ENCODE data around the gene EPX. TPM values are rescaled to one million over a fixed set of nuclear protein-coding genes. Genes with fewer than 3 reads are reported as not detected.

EPX gene
- total RNA-seq, 2 donors from 2014 or later = not detected

DNA sequence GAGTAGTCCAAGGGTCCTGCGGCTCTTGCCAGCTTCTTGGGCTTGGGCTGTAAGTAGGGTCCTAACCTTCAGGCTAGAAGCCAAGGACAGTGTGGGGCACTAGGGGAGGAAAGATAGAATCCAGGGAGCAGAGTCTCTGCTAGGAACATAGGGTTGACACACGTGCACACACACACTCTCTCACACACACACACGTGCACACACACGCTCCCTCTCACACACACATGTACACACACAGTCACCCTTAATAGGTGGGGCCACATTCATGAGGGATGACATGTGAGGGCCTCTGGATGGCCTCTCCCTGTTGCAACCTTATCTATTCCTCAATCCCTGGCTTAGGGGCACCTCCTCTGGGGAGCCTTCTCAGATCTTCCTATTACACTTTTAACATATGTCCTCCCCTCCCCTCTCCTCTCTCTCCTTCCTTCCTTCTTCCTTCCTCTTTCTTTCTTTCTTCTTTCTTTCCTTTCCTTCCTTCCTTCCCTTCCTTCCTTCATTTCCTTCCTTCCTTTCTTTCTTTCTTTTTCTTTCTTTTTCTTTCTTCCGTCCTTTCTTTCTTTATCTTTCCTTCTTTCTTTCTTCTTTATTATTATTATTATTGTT is 3.1 kb downstream of the EPX start:
- DNase-seq (no peak), ATAC-seq (no peak)
- H3K27ac ChIP-seq = no peak overlapping the region
- no peaks in the 10 kb centered on the region for H3K9me3 ChIP-seq
- 66 to 79% methylated on average over 5 of the region's 5 CpGs for WGBS, 2 donors
- no peaks in the 10 kb centered on the region for H3K4me1 ChIP-seq
- H3K27me3 ChIP-seq = peaks cover 0 to 7% of the 10 kb centered on the region in 2 donors
- intact Hi-C loops (cut with DNase I) = no loop called here
- no peak for TF ChIP-seq POLR2A (IDR thresholded peaks at IDR 0.05)
- TF ChIP-seq, protein P1, sequence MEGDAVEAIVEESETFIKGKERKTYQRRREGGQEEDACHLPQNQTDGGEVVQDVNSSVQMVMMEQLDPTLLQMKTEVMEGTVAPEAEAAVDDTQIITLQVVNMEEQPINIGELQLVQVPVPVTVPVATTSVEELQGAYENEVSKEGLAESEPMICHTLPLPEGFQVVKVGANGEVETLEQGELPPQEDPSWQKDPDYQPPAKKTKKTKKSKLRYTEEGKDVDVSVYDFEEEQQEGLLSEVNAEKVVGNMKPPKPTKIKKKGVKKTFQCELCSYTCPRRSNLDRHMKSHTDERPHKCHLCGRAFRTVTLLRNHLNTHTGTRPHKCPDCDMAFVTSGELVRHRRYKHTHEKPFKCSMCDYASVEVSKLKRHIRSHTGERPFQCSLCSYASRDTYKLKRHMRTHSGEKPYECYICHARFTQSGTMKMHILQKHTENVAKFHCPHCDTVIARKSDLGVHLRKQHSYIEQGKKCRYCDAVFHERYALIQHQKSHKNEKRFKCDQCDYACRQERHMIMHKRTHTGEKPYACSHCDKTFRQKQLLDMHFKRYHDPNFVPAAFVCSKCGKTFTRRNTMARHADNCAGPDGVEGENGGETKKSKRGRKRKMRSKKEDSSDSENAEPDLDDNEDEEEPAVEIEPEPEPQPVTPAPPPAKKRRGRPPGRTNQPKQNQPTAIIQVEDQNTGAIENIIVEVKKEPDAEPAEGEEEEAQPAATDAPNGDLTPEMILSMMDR (IDR thresholded peaks at IDR 0.05) = no peak
- no peak overlapping the region for H3K4me3 ChIP-seq
- H3K36me3 ChIP-seq (replicated peaks in 1 of 2; ENCODE audit: insufficient read depth in 1 of 2, low read depth in 2 of 2) = no peaks in the 10 kb centered on the region

DNA sequence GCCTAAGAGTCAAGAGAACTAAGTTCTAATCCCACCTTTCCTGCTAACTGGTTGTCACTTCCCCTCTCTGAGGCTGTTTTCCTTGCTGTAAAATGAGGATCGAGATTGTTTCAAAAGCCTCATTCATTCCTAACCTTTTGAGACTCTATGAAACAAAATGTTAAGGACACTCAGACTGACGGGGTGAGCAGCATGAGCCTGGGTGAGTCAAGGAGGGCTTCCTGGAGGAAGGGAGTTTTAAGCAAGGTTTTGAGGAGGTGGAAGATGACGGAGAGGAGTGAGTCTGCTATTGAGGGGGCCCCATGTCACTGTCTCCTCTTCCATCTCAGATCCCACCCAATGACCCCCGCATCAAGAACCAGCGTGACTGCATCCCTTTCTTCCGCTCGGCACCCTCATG is 4.1 kb downstream of the EPX start:
- ATAC-seq (no peak), DNase-seq (no peak)
- H3K9me3 ChIP-seq = no peaks in the 10 kb centered on the region
- 63 to 74% methylated on average over 7 of the region's 7 CpGs for WGBS, 2 donors
- TF ChIP-seq POLR2A (IDR thresholded peaks at IDR 0.05) = no peak
- TF ChIP-seq, protein P1 (IDR thresholded peaks at IDR 0.05) = no peak
- intact Hi-C loops (cut with DNase I) = no loop called here
- H3K36me3 ChIP-seq (replicated peaks in 1 of 2; ENCODE audit: insufficient read depth in 1 of 2, low read depth in 2 of 2) = no peaks in the 10 kb centered on the region
- H3K27me3 ChIP-seq = peaks cover 0 to 7% of the 10 kb centered on the region in 2 donors
- H3K27ac ChIP-seq = no peak overlapping the region
- no peak overlapping the region for H3K4me3 ChIP-seq
- no peaks in the 10 kb centered on the region for H3K4me1 ChIP-seq

DNA sequence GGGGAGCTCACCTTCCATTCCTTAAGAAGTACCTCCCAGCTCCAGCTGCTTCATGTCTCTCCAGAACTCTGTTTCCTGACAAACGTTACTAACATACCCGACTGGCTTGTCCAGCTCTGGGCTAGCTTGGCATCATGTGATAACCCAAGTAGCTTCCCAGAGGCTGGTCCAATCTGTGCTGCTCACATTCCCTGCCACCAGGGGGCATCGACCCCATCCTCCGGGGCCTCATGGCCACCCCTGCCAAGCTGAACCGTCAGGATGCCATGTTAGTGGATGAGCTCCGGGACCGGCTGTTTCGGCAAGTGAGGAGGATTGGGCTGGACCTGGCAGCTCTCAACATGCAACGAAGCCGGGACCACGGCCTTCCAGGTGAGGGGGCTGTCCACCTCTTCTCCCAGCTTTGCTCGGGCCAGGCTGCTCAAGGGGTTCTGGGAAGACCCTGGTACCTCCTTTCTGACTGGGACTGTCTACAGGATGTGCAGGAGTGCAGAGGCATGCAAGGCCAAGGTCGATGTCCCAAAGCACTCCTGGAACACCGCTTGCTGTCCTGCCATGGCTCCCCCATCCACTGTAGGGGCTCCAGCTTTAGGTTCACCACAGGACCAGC is 7.6 kb downstream of the EPX start:
- Histone ChIP-seq H3K4me3 (no peak overlapping the region), H3K9me3 (no peaks in the 10 kb centered on the region), H3K36me3 (replicated peaks in 1 of 2; ENCODE audit: insufficient read depth in 1 of 2, low read depth in 2 of 2) (no peaks in the 10 kb centered on the region), H3K27me3 (peaks cover 0 to 7% of the 10 kb centered on the region in 2 donors), H3K4me1 (no peaks in the 10 kb centered on the region), H3K27ac (no peak overlapping the region)
- intact Hi-C loops (cut with DNase I) = no loop called here
- ATAC-seq (peak; percentile 52), DNase-seq (peak; percentile 50 to 67 (median 54))
- WGBS, 2 donors = 36 to 82% methylated on average over 2 to 14 of the region's 14 CpGs
- no peak for TF ChIP-seq POLR2A (IDR thresholded peaks at IDR 0.05)
- TF ChIP-seq, protein P1 (IDR thresholded peaks at IDR 0.05) = peak; percentile 20 to 49 (median 40)

DNA sequence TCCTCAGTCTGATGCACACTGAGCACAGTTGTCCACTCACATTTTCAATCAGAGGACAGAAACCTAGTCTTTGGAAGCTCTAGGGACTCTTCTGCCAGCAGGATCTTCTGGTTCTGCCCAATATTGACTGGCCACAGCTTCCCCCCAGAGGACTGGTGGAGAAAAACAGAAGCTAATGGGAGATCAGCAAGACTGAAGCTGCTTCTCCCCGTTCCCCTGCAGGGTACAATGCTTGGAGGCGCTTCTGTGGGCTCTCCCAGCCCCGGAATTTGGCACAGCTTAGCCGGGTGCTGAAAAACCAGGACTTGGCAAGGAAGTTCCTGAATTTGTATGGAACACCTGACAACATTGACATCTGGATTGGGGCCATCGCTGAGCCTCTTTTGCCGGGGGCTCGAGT is 10.3 kb downstream of the EPX start:
- TF ChIP-seq POLR2A (IDR thresholded peaks at IDR 0.05) = no peak
- TF ChIP-seq, protein P1 (IDR thresholded peaks at IDR 0.05) = no peak
- Histone ChIP-seq H3K36me3 (replicated peaks in 1 of 2; ENCODE audit: insufficient read depth in 1 of 2, low read depth in 2 of 2) (peaks cover 0 to 5% of the 10 kb centered on the region in 2 donors), H3K4me3 (no peak overlapping the region), H3K9me3 (no peaks in the 10 kb centered on the region), H3K27me3 (peaks cover 0 to 7% of the 10 kb centered on the region in 2 donors), H3K4me1 (no peaks in the 10 kb centered on the region), H3K27ac (no peak overlapping the region)
- intact Hi-C loops (cut with DNase I) = no loop called here
- DNase-seq (no peak), ATAC-seq (no peak)
- WGBS, 2 donors = 78 to 88% methylated on average over 7 of the region's 7 CpGs

DNA sequence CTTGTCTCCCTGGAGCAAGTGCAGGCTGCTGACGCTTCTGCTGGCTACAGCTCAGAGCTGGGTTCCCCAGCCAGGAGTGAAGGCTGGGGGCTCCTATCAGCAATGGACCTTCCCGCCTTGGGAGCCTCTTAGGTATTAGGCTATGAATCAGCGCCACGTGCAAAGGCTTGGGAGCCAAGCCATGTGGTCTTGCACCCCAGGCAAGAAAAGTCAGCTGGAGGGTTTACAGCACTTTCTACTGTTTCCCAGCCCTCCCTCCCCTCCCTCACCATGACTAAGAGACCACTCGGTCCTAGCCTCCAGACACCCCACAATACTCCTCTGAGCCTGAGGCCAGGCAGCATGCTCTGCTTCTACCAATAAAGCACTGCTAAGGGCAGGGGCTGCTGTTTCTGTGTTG is 12.3 kb downstream of the EPX start:
- Histone ChIP-seq H3K9me3 (no peaks in the 10 kb centered on the region), H3K4me1 (no peaks in the 10 kb centered on the region), H3K36me3 (replicated peaks in 1 of 2; ENCODE audit: insufficient read depth in 1 of 2, low read depth in 2 of 2) (peaks cover 0 to 6% of the 10 kb centered on the region in 2 donors), H3K27ac (no peak overlapping the region), H3K27me3 (no peaks in the 10 kb centered on the region), H3K4me3 (no peak overlapping the region)
- intact Hi-C loops (cut with DNase I) = no loop called here
- TF ChIP-seq, protein P1 (IDR thresholded peaks at IDR 0.05) = no peak
- no peak for TF ChIP-seq POLR2A (IDR thresholded peaks at IDR 0.05)
- DNase-seq (no peak), ATAC-seq (no peak)
- 85 to 100% methylated on average over 5 of the region's 5 CpGs for WGBS, 2 donors

Measured in body of pancreas (tissue), 4 donors.